ENCODE results near the gene PALM.

PALM gene

GRCh38 chr19:746956-747355, 38.2 kb downstream of the PALM start:
- no peak overlapping the region for H3K4me3 ChIP-seq (ENCODE audit: low read length)
- DNase-seq (ENCODE audit: low read depth): no peak
- TF ChIP-seq CTCF (conservative IDR thresholded peaks at IDR 0.05; ENCODE audit: low read length): no peak

DNA sequence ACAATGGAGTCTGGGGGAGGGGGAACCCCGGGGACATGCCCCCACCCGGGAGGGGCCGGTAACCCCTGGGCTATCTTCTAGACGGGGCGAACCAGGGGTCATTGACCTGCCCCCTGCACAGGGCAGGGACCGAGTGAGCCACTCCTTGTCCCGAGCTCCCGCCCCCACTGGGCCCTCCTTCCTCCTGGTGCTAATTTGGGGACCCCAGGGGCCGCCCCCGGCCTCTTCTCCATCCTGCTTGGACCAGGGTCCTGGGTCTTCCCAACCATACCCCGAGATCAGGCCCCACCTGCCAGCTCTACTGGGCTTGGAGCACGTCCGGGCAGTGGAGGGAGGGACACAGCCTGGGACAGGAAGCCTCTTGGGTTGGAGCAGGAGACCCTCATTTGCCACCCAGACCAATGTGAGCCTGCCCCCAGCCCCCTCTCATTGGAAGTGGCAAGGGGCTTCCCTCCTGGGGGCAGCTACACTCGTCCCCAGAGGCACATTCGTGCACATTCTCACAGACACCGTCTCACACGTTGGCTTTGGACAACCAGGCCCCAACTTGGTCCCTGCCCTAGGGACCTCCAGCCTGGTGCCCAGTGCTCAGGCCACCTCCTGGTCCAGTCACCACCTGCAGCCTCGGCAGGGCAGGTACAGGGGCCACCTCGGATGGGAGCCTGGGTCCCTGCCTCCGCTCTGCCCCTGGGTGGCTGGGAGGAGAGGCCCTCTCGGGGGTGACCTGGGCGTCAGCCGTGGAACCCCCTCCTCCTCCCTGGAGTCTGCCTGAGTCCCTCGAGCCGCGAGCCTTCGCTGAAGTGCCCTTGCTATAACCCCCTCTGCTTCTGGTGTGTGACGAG, 38.9 kb downstream of the PALM start:
- no peak overlapping the region for H3K4me3 ChIP-seq (ENCODE audit: low read length)
- no peak for DNase-seq (ENCODE audit: low read depth)
- no peak for TF ChIP-seq CTCF (conservative IDR thresholded peaks at IDR 0.05; ENCODE audit: low read length)

DNA sequence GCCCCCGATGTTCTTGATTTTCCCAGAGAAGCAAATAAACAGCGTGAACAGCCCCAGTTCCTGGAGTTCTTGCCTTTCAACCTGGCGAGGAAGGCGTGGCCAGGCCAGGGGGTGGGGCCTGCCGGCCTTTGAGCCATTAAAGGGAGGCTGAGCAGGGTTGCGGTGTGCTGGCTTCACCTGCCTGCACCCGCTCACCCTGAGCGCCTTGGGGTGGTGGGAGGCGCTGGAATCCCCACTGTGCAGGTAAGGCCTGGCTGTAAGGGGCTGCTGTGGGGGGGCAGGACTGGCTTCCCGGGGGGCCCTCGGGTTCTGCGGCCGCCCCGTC, 39.5 kb downstream of the PALM start:
- TF ChIP-seq CTCF (conservative IDR thresholded peaks at IDR 0.05; ENCODE audit: low read length): no peak
- DNase-seq (ENCODE audit: low read depth): no peak
- no peak overlapping the region for H3K4me3 ChIP-seq (ENCODE audit: low read length)

DNA sequence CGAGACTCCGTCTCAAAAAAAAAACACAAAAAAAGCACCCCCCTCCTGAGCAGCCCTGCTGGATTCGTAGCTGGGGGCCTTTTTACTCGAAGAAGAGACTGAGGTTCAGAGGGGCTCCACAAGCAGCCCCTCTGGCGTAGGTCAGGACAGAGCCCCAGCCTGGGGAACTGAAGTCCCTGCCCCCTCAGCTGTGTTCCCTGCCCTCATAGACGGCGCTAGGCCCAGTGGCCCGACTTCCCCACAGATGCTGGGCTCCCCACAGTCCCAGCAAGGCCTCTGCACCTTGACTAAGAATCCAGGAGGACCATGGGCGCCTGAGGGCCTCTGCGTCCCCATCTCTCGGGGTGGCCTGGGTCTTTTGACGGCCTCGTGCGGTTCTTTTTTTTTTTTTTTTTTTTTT, 41.1 kb downstream of the PALM start:
- no peak for DNase-seq (ENCODE audit: low read depth)
- no peak overlapping the region for H3K4me3 ChIP-seq (ENCODE audit: low read length)

GRCh38 chr19:750640-751423, 42.1 kb downstream of the PALM start, which contains the start of gene MISP:
Gene MISP, plus strand, starts transcription at chr19:751112. Its CDS starts 5,835 bp downstream, at chr19:756947.
- no peak for TF ChIP-seq CTCF (conservative IDR thresholded peaks at IDR 0.05; ENCODE audit: low read length)
- no peak within 1 kb of the TSS for H3K4me3 ChIP-seq (ENCODE audit: low read length)
- no peak for DNase-seq (ENCODE audit: low read depth)

More for the DNA sequence above, 41.1 kb downstream of the PALM start:
- TF ChIP-seq CTCF (conservative IDR thresholded peaks at IDR 0.05; ENCODE audit: low read length): no peak

- DNase-seq (ENCODE audit: low read depth): peak; percentile 81
- H3K4me3 ChIP-seq (ENCODE audit: low read length): no peak overlapping the region
- no peak for TF ChIP-seq CTCF (conservative IDR thresholded peaks at IDR 0.05; ENCODE audit: low read length)
Measured at GRCh38 chr19:751501-752341, 43.0 kb downstream of the PALM start.
